Endothelial cell of umbilical vein (primary cell): ENCODE data around the gene AGPAT2.
A peak's percentile ranks its signal among the peaks of the same experiment; 100 is the strongest.

ENCODE experiments used
- CTCF ChIP-seq, 2 donors: IDR thresholded peaks; 1 replicate in 1 of 2; 2 replicates in 1 of 2; pipeline ENCODE4 v1.5.1; 2011; ENCODE audit warnings: low read length in 2 of 2, mild to moderate bottlenecking in 2 of 2, moderate library complexity in 2 of 2, control low read depth in 1 of 2, inconsistent platforms in 1 of 2, low read depth in 1 of 2; ENCODE audit not compliant: insufficient read depth in 1 of 2; ENCODE audit errors: extremely low read depth in 1 of 2
- EZH2 ChIP-seq: IDR thresholded peaks from 2 replicates; pipeline ENCODE4 v1.6.1; 2012; ENCODE audit warnings: borderline replicate concordance, low read depth, mild to moderate bottlenecking, moderate library complexity, low read length, inconsistent platforms; ENCODE audit not compliant: severe bottlenecking
- POLR2A ChIP-seq: IDR thresholded peaks from 2 replicates; pipeline ENCODE4 v1.6.1; 2012; ENCODE audit warnings: low read depth, mild to moderate bottlenecking, control low read depth, low read length
- POLR2AphosphoS5 ChIP-seq: IDR thresholded peaks from 2 replicates; pipeline ENCODE4 v1.6.1; 2012; ENCODE audit warnings: low read depth, mild to moderate bottlenecking, control low read depth, low read length, moderate library complexity; ENCODE audit not compliant: insufficient read depth

- TF ChIP-seq POLR2A (peak; percentile 5), EZH2 (no peak), POLR2AphosphoS5 (peak; percentile 73), CTCF (IDR thresholded peaks at IDR 0.05; ENCODE audit: extremely low read depth in 1 of 2, insufficient read depth in 1 of 2, low read depth in 1 of 2, low read length in 2 of 2) (no peak)
These were observed 20.7 kb downstream of the AGPAT2 start for GRCh38 chr9:136666372-136667213.
